Measurements from ENCODE around the gene ISOC2.

The ISOC2 gene

DNA sequence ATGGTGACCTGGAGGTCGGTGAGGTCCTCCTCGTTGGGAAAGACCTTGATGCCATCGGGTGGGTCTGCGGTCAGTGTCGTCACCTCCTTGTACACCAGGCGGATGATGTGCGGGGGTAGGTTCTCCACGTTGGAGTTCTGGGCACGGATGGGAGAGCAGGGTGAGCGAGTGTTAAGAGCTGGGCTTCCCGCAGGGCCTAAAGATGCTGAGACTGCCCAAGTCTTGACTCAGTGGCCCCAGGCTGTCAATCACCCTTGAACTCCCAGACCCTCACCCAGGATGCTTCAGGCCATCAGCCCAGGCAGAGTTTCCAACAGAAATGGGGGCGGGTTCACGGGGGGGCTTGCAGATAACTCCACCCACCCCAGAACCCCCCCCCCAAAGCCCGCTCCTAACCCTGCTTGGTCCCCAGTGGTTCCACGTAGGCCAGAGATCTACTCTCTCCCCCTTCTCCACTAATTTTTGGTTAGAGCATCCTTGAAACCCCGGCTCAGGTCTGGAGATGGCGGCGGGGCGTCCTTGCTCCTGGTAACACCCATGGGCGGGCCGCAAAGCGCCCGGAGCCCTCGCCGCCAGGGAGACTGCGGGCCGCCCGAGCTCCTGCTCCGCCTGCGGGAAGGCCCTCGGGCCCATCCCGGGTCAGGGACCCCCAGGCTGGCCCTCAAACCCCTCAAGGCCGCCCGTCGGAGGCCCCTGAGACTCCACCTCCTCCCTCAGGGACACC lies 54.5 kb downstream of the ISOC2 start:
- no peak for DNase-seq (ENCODE audit: low read depth)

GRCh38 chr19:55406091-55406825 lies 55.2 kb downstream of the ISOC2 start:
- DNase-seq (ENCODE audit: low read depth) = no peak

- no peak for DNase-seq (ENCODE audit: low read depth)
Measured at GRCh38 chr19:55405638-55406037, 55.8 kb downstream of the ISOC2 start.

Data from GM04503 (cell line).